OCI-LY3 (cell line): ENCODE results near the gene CCK.

Source experiments
- EZH2phosphoT487 ChIP-seq: fragments of 200-600 bp; shearing (Covaris generic); IDR thresholded peaks from 2 replicates; pipeline ENCODE4 v1.6.1; 2018; ENCODE audit warnings: antibody characterized with exemption, mixed run types, low read depth
- TF ChIP-seq, protein P1 (sequence below): fragments of 200-600, 300-600 bp; sonication (generic); IDR thresholded peaks from 2 replicates; pipeline ENCODE4 v1.5.1; 2014; ENCODE audit warnings: antibody characterized with exemption, low read length, low read depth

DNA sequence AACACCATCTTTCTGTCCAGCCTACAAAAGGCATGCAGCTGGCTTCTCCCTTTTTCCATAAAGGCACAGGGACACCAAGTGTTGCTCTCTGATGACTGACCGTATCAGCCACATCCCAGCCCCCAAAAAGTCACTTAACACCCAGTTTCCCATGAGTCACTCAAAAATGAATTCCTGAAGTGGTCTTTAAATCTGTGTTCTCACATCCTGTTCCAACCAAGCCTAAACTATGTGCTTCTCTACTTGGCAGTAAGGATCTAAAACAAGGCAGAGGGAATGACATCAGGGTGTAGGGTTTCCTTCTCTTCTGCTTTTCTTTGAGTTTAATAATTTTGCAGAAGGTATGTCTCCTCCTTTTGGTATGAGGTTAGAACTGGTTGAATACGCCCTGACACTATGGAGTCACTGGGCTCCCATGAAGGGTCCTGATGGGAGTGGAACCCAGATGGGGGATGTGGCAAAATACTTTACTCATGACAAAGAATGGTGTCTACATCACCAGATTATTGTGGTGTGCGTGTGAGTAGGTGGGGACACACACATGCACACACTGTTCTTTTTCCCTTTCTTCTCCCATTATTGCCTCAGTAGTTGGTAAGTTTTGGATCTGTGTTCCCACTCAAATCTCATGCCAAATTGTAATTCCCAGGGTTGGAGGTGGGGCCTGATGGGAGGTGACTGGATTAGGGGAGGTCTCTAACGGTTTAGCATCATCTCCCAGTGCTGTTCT, 35.6 kb upstream of the CCK start:
- TF ChIP-seq, protein P1, sequence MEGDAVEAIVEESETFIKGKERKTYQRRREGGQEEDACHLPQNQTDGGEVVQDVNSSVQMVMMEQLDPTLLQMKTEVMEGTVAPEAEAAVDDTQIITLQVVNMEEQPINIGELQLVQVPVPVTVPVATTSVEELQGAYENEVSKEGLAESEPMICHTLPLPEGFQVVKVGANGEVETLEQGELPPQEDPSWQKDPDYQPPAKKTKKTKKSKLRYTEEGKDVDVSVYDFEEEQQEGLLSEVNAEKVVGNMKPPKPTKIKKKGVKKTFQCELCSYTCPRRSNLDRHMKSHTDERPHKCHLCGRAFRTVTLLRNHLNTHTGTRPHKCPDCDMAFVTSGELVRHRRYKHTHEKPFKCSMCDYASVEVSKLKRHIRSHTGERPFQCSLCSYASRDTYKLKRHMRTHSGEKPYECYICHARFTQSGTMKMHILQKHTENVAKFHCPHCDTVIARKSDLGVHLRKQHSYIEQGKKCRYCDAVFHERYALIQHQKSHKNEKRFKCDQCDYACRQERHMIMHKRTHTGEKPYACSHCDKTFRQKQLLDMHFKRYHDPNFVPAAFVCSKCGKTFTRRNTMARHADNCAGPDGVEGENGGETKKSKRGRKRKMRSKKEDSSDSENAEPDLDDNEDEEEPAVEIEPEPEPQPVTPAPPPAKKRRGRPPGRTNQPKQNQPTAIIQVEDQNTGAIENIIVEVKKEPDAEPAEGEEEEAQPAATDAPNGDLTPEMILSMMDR = no peak
- no peak for TF ChIP-seq EZH2phosphoT487
